HG03354 (cell line): ENCODE data around the gene TTC23.

Experiments
- ATAC-seq: cut with Tn5 transposase; IDR thresholded peaks from one replicate; pipeline ENCODE4 v1.9.1; 2021; ENCODE audit warnings: mild to moderate bottlenecking; ENCODE audit not compliant: unreplicated experiment, poor library complexity, severe bottlenecking

TTC23 gene

GRCh38 chr15:99249270-99249841 is at the start of gene TTC23:
TSS of gene TTC23 (minus strand) at chr15:99249581. CDS start at chr15:99228712, 20,869 bp downstream.
- ATAC-seq: no peak

GRCh38 chr15:99296386-99296785 is 47.0 kb upstream of the TTC23 start:
- no peak for ATAC-seq

- no peak for ATAC-seq
Observed at GRCh38 chr15:99295840-99296239, 46.5 kb upstream of the TTC23 start.

DNA sequence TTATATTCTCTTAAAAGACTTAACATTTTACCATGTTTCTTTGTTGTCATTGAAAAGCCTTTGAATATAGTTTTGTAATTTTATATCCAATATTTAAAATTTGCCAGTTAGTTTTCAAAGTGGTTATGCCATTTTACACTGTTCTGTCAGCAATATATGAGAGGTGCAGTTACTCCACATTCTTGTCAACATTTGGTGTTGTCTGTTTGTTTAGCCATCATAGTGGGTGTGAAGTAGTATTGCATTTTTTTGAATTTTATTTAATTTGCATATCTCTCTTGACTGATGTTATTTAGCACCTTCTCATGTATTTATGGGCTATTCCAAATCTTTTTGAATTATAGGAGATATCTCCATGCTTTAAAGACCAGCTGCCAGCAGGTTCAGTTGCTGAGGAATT is 42.3 kb upstream of the TTC23 start:
- no peak for ATAC-seq

- ATAC-seq: no peak
Observed at GRCh38 chr15:99283717-99284116, 34.3 kb upstream of the TTC23 start.

DNA sequence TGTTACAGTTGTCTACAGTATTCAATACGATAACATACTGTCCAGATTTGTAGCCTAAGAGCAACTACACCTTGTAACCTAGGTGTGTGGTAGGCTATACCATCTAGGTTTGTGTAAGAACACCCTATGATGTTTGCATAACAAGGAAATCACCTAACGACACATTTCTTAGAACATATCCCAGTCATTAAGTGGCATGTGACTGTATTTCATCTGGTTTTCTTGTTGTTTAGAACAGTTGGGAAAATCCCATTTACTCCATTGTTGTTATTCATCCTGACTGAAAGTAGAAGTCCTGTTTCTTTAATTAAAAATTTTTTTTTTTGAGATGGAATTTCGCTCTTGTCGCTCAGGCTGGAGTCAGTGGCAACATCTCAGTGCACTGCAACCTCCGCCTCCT is 33.2 kb upstream of the TTC23 start:
- no peak for ATAC-seq

DNA sequence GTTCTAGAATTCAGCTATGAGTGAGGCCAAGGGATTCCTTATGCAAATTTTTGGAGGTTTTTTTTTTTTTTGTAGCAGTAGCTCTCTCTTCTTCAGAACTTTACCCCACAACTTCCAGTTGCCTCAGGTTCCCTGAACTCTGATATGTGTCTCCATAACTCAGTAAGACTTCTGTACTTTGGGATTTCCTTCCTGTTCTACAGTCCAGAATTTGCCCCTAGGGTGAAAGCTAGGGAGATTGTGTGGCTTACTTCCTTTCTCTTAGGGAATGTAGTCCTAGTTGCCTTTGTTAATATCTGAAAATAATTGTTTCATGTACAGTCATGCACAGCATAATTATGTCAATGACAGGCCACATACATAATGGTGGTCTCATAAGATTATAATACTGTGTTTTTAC is 32.7 kb upstream of the TTC23 start:
- no peak for ATAC-seq

GRCh38 chr15:99279827-99280226 is 30.4 kb upstream of the TTC23 start:
- no peak for ATAC-seq

- ATAC-seq: no peak
Observed at GRCh38 chr15:99279290-99279689, 29.9 kb upstream of the TTC23 start.

GRCh38 chr15:99275525-99276128 is 26.2 kb upstream of the TTC23 start:
- no peak for ATAC-seq

DNA sequence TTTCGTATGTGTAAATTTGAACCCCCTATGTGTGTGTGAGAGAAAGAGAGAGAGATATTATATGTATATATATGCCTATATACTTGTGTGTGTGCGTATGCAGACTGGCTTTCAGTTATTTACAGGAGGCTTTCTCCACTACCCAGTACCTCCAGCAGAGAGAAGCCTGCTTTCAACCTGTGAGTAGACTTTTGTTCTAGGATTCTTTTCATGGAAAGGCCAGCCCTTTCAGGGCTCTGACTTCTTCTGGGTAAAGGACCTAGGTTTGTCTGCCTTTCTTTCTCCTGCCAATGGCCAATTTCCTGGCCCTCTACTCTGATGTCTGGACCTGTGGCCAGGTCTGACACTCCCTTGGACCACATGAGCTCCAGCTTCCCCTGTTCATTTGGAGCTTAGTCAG is 25.7 kb upstream of the TTC23 start:
- no peak for ATAC-seq

GRCh38 chr15:99273801-99274200 is 24.4 kb upstream of the TTC23 start:
- ATAC-seq: no peak

DNA sequence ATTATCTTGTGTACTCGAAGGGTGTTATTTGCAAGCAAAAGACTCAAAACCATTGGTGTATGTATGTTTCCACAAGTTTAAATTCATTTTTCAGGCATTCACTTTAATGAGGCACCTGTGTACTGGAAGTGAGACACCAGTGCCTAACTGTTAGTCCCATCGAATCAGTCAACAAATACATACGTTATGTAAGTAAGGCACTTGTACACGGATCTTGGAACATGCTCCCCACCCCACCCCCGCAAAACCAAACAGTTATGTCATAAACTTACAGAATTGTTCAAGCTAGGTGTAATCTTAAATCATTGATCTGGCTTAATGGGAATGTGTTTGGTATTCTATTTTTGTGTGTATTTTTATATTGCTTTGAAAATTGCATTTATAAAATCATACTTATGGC is 19.1 kb upstream of the TTC23 start:
- ATAC-seq: no peak

DNA sequence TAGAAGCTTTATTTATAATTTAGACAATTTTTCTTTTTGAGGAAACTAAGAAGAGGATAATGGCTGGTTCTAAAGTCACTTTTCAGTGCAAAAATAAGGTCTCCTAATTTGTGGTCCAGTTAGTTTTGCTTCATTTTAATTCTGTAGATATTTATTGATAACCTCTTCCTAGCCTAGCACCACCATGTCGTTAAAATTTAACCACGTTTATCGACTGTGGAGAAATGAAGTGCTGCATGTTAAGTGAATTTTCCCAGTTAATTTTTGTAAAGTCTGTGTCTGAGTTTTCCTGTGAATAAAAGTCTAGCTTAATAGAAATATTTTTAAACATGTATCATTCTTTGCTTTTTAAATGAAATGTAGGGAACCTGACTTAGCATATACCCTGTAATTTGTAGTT is 18.6 kb upstream of the TTC23 start:
- ATAC-seq: no peak

GRCh38 chr15:99265541-99266070 is 16.2 kb upstream of the TTC23 start:
- no peak for ATAC-seq

GRCh38 chr15:99264125-99264524 is 14.7 kb upstream of the TTC23 start:
- no peak for ATAC-seq

GRCh38 chr15:99257107-99257750 is 7.8 kb upstream of the TTC23 start:
- no peak for ATAC-seq

- ATAC-seq: no peak
Observed at GRCh38 chr15:99253381-99254090, 4.2 kb upstream of the TTC23 start.

DNA sequence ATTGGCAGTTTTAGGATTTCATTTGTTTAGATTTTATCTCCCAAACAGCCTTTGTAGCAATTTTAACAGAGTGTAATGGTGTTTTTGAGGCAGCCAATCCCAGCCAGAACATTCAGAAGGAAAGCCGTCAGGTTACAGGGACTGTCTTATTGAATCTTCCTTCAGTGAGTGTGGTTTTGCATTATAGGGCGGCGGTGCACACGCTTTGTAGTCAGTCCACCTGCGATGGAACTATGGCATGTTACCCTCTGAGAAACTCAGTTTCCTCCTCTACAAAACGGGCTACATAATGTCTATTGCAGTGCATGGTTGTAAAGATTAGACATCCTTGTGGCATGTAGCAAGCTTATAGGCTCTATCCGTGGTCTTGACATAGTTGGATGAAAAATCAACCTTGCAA is 2.9 kb upstream of the TTC23 start:
- no peak for ATAC-seq
